ENCODE measurements around the gene TMEM38A. TPM values are rescaled to one million over a fixed set of nuclear protein-coding genes. Genes with fewer than 3 reads are reported as not detected.

TMEM38A gene
- total and polyA plus RNA-seq, 9 of the 15 experiments (the other 6 are each of a cell fraction or from before 2014, with no cell fraction given): 0.35 to 2.1 (median 1.2) TPM

GRCh38 chr19:16659832-16660708, 869 bp upstream of the TMEM38A start, which contains the start of gene SMIM7 (continued):
- TF ChIP-seq HOMEZ (CRISPR knock-in tag; IDR thresholded peaks at IDR 0.05): no peak
- TF ChIP-seq KDM4B (IDR thresholded peaks at IDR 0.05; ENCODE audit: borderline replicate concordance in 2 of 2, low read depth in 1 of 2): peak in 1 of 2 experiments; percentile 95; a peak in 2 of 4 replicates
- TF ChIP-seq TAL1 (IDR thresholded peaks at IDR 0.05): no peak
- TF ChIP-seq POLR2G (IDR thresholded peaks at IDR 0.05; ENCODE audit: low read depth, low read length): peak; percentile 65
- TF ChIP-seq U2AF1 (optimal IDR thresholded peaks at IDR 0.05; ENCODE audit: low read depth, low read length): no peak
- peak; percentile 89 for TF ChIP-seq NFYB (IDR thresholded peaks at IDR 0.05; ENCODE audit: extremely low read depth, insufficient read length)
- TF ChIP-seq THRB (CRISPR knock-in tag; conservative IDR thresholded peaks at IDR 0.05): 0 out of 2 replicates have a peak, but pooled peaks have one; percentile 50
- TF ChIP-seq ZNF318 (IDR thresholded peaks at IDR 0.05; ENCODE audit: borderline replicate concordance in 1 of 2, low read depth in 1 of 2): peak in 1 of 2 experiments; percentile 47; a peak in 1 of 4 replicates
- TF ChIP-seq BCOR (IDR thresholded peaks at IDR 0.05): no peak
- no peak for TF ChIP-seq ZNF780A (CRISPR knock-in tag; IDR thresholded peaks at IDR 0.05)
- TF ChIP-seq MAX (CRISPR knock-in tag; IDR thresholded peaks at IDR 0.05): peak; percentile 83
- peak; percentile 21; the same call in 1 of the 2 replicates for TF ChIP-seq USF2 (CRISPR knock-in tag; IDR thresholded peaks at IDR 0.05)
- TF ChIP-seq FOXJ3 (CRISPR knock-in tag; IDR thresholded peaks at IDR 0.05): no peak
